KOPT-K1 (cell line): ENCODE results near the gene SUSD6.
"Not testable (repeated sequence)": the region's sequence is repeated elsewhere in the genome, so short reads cannot be mapped to it uniquely, and the experiment has no call there.

Experiments used
- H3K27ac ChIP-seq: fragments of 200-600 bp; sonication (generic); 2 replicates; pipeline ENCODE4 v1.5.1; 2016; ENCODE audit warnings: antibody characterized with exemption, mild to moderate bottlenecking, low read depth, low read length; ENCODE audit not compliant: poor library complexity, severe bottlenecking
- H3K36me3 ChIP-seq: fragments of 200-600 bp; sonication (generic); 2 replicates; pipeline ENCODE4 v1.5.1; 2017; ENCODE audit warnings: antibody characterized with exemption, mild to moderate bottlenecking, low read length, moderate library complexity; ENCODE audit not compliant: insufficient read depth
- H3K9me3 ChIP-seq: fragments of 200-600 bp; sonication (generic); 2 replicates; pipeline ENCODE4 v1.5.1; 2017; ENCODE audit warnings: antibody characterized with exemption, low read length, mild to moderate bottlenecking; ENCODE audit not compliant: insufficient read depth, poor library complexity, severe bottlenecking

The SUSD6 gene

DNA sequence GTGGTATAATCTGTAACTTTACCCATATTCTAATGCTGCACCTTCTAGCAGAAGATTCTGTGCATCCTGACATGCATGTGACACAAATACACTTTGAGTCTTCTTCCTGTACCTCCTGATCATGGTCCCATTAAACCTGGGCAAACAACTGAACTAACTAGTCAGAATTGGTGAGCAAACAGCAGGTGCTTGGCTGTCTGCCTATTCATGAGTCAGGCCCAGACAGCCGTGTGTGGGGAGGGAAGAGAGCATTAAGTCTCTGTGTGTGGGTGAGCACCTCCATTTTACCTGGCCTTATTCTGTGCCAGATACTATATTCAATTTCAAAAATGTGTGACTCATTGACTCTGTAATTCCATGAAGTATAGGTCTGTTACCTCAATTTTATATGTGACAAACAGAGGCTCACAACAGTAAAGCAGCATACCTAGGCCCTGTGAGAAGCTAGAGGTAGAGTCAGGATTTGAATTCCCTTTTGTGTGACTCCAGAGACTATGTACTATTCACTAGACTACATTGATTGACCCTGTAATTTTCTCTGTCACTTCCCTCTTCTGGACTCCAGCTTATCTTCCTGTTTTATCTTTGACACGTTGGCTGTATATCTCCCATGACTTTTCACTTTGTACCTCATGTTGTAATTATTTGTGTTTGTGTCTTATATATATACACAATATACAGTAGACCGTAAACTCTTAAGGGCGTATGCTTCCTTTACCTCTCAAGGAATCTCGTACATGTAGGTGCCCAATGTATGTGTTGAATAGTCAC, 32.2 kb downstream of the SUSD6 start:
- no peak overlapping the region for H3K27ac ChIP-seq

DNA sequence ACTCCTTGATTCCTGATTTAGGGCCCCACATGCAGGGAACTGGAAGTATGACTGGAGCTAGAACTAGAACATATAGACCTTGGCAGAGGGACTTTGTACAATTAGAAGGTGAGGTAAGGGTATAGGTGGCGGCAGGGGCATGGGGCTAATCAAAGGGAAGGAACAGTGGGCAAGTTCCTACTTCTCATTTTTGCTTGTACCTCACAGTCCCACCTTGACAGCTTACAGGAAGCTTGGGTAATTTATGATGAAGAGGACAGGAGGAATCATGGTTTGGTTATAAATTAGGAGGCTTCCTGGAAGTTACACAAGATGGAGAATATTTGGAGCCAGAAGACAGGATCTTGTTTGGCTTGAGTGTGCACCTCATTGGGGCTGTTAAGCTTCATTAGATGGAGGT, 33.4 kb downstream of the SUSD6 start:
- no peaks in the 10 kb centered on the region for H3K36me3 ChIP-seq
- H3K27ac ChIP-seq, result no peak overlapping the region

More for the DNA sequence above, 32.2 kb downstream of the SUSD6 start:
- Histone ChIP-seq H3K9me3 (peaks cover 27% of the 10 kb centered on the region), H3K36me3 (no peaks in the 10 kb centered on the region)

DNA sequence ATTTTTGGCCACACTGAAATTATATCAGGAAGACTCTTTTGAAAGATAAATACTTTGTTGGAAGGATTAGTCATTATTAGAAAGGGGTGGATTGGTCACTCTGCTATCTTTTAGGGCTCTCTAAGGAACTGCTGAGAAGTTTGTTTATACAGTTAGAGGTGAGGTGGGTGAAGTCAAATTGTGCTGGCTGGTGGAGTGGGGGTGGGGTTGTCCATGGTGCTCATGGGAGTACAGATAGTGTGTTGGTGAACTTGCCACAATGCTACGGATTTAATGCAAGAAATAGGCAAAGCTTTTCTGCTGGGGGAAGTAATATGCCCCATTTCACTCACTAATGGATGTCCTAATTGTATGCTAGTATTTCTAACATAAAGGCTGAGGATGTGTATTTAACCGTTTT, 35.8 kb downstream of the SUSD6 start:
- H3K36me3 ChIP-seq, result no peaks in the 10 kb centered on the region
- H3K27ac ChIP-seq, result no peak overlapping the region
- H3K9me3 ChIP-seq, result peaks cover 9% of the 10 kb centered on the region

More for the DNA sequence above, 33.4 kb downstream of the SUSD6 start:
- H3K9me3 ChIP-seq, result peaks cover 27% of the 10 kb centered on the region

DNA sequence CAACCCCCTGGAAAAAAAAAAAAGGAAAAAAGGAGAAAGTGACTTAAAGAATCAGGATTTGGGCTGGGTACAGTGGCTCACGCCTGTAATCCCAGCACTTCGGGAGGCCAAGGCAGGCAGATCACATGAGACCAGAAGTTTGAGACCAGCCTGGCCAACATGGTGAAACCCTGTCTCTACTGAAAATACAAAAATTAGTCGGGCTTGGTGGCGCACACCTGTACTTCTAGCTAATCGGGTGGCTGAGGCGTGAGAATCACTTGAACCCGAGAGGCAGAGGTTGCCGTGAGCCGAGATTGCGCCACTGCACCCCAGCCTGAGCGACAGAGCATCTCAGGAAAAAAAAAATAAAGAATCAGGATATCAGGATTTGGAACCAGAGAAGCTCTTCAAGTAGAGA, 36.2 kb downstream of the SUSD6 start:
- H3K36me3 ChIP-seq, H3K9me3 ChIP-seq, H3K27ac ChIP-seq: not testable (repeated sequence)

DNA sequence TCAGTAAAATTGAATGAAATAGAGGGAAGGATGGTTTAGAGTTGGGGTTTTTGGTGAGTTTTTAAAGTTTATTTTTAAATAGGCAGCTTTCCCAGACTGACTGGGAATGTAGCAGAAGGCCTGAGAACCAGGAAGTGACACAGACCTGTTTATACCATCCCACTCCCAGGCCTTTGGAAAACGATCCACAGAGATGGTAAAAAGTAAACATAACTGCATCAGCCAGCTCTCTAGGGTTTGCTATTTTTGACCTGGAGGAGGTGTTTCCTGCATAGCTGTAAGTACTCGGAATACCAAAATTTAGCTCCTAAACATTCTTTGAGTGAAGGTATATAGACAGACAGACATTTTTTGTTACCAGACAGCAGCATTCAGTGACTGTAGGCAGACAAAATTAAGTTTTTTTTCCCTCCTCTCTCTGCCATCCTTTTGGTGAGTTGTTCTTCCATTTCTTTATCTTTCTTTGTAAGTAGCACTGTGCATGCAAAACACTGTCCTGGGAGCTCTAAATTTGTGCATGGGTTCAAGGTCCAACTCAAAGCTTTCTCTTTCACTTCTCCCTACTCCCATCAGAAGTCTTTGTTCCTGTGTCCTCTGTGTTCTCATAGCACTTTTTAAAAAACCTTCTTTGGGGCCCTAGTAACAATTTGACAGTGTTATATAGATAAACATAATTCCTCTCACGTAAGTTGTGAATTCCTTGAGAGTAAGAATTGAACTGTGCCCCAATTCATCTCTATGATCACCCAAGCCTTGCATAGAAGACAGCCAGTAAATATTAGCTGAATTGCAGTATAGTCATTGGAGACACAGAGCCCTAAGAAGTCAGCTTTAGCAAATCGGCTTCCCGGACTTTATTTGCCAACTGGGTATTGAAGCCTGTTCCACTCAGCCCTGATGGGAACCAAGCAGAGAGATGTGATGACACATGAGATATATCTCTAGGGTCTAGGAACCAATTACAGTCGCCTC, 37.4 kb downstream of the SUSD6 start:
- no peaks in the 10 kb centered on the region for H3K9me3 ChIP-seq
- peak overlapping the region; percentile 15 for H3K27ac ChIP-seq
- H3K36me3 ChIP-seq, result no peaks in the 10 kb centered on the region

DNA sequence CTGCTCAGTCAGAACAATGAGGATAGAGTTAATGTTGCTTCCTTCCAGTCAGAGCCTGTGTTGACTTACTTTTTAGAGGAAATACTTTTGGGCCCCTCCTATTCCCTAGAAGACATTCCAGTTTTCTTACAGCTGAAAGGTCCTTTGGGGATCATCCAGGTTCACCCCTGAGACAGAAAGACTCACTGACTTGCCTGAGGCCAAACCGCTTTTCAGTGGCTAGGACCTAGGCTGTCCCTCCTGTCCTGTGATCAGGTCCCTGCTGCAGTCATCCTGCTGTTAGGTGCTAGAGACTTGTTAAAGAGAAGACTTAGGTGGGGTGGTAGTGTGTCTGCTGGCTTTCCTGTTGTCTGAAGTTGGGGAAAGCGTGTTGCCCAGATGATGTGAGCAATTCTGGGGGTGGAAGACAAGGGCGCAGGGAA, 39.6 kb downstream of the SUSD6 start:
- H3K27ac ChIP-seq, result no peak overlapping the region
- no peaks in the 10 kb centered on the region for H3K36me3 ChIP-seq
- no peaks in the 10 kb centered on the region for H3K9me3 ChIP-seq

DNA sequence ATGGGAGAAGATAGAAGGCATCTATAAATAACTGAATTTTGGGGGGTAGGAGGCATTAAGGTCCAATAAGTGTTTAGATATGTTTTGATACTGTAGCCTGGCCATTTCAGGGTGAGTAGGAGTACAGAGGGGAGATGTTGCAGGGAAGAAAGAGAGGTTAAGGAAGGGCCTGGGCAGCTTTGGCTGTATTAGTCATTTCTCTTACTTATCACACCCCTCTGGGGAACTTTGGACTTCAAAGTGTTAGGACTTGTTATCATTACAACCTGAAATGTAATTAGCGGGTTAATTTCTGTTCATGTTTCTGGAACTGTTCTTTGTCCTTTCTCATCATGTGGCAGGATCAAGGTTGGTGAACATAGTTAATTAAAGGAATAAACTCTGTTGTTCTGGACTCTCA, 40.3 kb downstream of the SUSD6 start:
- no peaks in the 10 kb centered on the region for H3K36me3 ChIP-seq
- no peaks in the 10 kb centered on the region for H3K9me3 ChIP-seq
- no peak overlapping the region for H3K27ac ChIP-seq

DNA sequence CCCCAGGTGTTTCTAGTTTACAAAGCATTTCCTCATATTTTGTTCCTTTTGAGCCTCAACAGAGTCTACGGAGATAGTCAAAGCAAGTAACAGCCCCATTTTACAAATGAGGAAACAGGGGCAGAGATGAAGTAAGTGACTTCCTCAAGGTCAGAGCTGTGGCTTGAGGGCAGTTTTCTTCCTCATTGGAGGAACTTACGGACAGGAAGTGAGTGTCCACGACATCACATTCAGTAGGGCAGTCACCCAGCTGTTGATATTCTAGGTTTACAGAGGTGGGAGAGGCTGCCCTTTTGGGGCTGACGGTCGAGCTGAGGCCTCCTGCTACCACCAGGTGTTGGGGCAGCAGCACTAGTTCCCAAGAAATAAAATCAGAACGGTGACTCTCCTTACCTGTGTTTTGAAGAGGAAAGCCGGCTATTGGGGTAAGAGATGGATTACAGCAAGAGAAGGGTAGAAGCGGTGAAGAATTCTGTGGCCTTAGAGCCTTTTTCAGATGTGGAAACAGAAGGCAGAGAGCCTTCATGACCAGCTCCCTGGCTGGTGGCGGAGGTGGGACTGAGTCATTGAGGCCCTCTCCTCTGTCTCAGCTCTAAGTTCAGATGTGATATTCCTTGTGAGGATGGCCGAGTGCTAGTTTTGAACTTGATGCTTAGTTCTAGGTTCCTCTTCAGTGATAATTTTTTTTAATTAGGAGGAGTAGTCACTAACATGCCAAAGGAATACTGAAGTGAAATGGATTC, 41.7 kb downstream of the SUSD6 start:
- Histone ChIP-seq H3K9me3 (no peaks in the 10 kb centered on the region), H3K27ac (peak overlapping the region; percentile 29), H3K36me3 (no peaks in the 10 kb centered on the region)

DNA sequence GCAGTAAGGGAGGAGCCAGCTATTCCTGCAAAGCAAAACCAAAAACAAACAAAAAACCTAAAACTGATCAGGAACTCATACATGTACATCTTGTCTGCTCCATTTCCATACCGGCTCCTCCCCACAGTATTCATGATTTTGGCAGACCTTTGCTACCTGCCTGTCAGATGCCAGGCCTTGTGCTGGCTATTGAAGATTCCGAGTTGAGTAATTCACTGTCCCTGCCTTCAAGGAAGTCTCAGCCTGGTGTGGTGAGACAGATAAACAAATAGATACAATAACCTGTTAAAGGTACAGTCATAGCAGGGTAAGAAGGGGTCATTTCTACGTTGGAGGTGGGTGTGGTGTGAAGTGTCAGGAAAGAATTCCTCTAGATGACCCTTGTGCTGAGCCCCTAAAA, 42.7 kb downstream of the SUSD6 start:
- H3K9me3 ChIP-seq, result no peaks in the 10 kb centered on the region
- H3K36me3 ChIP-seq, result peaks cover 7% of the 10 kb centered on the region
- no peak overlapping the region for H3K27ac ChIP-seq

DNA sequence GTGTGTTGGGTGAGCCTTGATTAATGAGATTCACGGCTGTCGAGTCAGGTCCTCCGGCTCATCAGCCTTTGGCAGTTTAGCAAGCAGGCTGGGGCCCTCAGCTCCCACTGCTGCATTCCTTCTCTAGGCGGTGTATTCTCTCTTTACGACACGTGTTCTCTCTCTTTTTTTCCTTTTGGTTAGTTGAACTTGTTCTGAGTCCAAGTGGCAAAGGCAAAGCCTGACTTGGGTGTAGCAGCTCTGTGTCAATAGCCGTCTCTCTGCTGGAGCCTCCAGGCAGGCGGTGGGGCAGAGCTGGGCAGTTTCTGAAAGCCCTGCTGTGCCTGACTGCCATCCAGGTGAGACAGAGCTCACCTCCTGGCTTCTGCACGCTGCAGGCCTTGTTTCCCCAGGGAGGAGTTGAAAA, 46.6 kb downstream of the SUSD6 start:
- Histone ChIP-seq H3K36me3 (peaks cover 21% of the 10 kb centered on the region), H3K9me3 (no peaks in the 10 kb centered on the region), H3K27ac (no peak overlapping the region)

DNA sequence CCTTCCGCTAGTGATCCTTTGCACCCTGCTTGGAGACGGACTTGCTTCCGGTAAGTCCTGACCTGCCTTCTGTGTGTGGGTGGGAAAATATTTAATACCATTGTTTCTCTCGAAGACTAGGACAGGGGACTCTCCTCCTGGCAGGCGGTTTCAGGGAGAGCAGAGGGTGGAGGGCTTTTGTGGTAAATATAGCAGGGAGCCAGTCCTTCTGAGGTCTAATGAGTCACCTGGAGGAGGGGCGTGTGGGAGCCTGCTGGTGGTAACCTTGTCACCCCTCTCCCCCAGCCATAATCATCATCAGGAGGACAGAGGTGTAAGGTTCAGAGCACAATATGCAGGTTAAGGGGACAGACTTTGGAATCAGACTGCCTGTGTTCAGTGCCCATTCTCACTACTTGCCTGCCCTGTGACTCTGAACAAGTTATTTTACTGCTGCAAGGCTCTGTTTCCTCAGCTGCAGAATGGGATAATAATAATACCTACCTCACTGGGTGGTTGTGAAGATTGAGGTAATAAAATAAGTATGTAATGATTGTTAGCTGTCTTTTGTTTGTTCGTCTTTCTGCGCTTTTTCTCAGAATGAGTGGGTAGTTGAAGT, 47.4 kb downstream of the SUSD6 start:
- Histone ChIP-seq H3K36me3 (peaks cover 21% of the 10 kb centered on the region), H3K9me3 (no peaks in the 10 kb centered on the region), H3K27ac (no peak overlapping the region)

DNA sequence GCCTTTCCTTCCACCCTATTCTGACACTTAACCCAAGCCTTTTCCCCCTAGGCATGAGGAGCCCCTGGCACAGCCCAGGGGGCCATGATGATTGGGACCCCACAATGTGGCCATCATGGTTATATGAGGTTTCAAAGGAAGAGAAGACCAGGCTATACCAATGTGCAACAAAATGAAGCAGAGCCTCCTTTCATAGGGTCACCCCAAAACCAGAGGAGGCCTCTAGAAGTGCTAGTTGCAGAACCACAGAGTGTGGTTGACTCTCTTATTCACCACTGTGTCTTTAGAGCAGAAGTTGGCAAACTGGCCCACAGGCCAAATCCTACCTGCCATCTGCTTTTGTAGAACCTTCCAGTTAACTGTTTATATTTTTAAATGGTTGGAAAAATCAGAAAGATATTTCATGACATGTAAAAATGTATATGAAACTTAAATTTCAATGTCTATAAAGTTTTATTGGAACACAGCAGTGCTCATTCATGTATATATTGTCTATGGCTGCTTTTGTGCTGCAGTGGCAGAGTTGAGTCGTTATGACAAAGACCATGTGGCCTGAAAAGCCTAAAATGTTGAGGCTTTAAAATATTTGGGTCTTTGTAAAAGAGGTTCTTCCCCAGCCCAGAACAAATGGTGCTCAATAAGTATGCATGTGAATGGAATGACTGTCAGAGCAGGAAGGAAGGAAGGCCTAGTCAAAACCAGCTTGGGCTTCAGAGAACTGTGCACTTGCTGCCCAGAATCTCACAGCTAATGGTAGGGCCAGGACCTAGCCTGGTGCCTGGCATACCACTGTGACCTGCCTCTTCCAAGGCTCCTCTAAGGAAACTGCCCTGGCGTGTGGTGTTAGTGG, 49.2 kb downstream of the SUSD6 start:
- peaks cover 21% of the 10 kb centered on the region for H3K36me3 ChIP-seq
- no peaks in the 10 kb centered on the region for H3K9me3 ChIP-seq
- H3K27ac ChIP-seq, result no peak overlapping the region

DNA sequence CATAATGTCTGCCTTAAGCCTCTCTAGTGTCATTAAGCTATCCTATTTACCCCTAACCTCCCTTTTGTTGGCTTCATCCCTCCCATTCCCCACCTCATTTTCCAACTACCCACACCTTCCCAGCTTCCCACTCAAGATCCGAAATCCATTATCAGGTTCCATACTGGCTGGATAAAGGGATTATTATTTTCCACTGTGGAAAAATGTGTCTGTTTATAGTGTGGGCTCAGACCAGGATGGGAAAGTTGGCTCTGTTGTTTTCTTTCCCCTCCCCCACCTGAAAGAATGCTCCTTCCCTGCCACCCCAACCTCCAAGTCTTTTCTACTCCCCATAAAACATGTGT, 49.8 kb downstream of the SUSD6 start:
- Histone ChIP-seq H3K36me3 (peaks cover 21% of the 10 kb centered on the region), H3K9me3 (no peaks in the 10 kb centered on the region), H3K27ac (no peak overlapping the region)
